Mesodermal cell (in vitro differentiated cells): ENCODE measurements around the gene ERICH6. TPM values are rescaled to one million over a fixed set of nuclear protein-coding genes. Genes with fewer than 3 reads are reported as not detected.

Source experiments
- H3K27ac ChIP-seq: 2 replicates; pipeline ENCODE4 v1.7.0; 2013; ENCODE audit warnings: mild to moderate bottlenecking, low read depth, low read length, moderate library complexity; ENCODE audit not compliant: severe bottlenecking
- H3K36me3 ChIP-seq: 2 replicates; pipeline ENCODE4 v1.7.1; 2013; ENCODE audit warnings: mild to moderate bottlenecking, low read length, moderate library complexity; ENCODE audit not compliant: control insufficient read depth, insufficient read depth
- H3K4me1 ChIP-seq: one replicate; pipeline ENCODE4 v1.7.1; 2013; ENCODE audit warnings: mild to moderate bottlenecking, low read length; ENCODE audit not compliant: insufficient read depth, control insufficient read depth, poor library complexity, severe bottlenecking
- H3K4me3 ChIP-seq: 2 replicates; pipeline ENCODE4 v1.7.0; 2013; ENCODE audit warnings: low read length, control low read depth, mild to moderate bottlenecking; ENCODE audit not compliant: insufficient read depth, poor library complexity, severe bottlenecking; ENCODE audit errors: extremely low read depth
- H3K9me3 ChIP-seq: 2 replicates; pipeline ENCODE4 v1.7.1; 2013; ENCODE audit warnings: mild to moderate bottlenecking, low read length, moderate library complexity; ENCODE audit not compliant: control insufficient read depth
- WGBS, 2 experiments: methylation state at CpG; one replicate each; pipeline ENCODE4 v1.1.5; 2013; ENCODE audit warnings: missing lambda C conversion rate in 2 of 2; ENCODE audit not compliant: insufficient coverage in 2 of 2; 5-methylcytosine and 5-hydroxymethylcytosine counted together
- polyA plus RNA-seq, 2 experiments: library from polyadenylated mRNA; stranded (reverse); fragments of 50-300 nt; gene quantifications; one replicate each; pipeline ENCODE4 v1.2.3, GENCODE V29; 2013

The ERICH6 gene
- polyA plus RNA-seq (2013, experiment 1 of 2): not detected
- polyA plus RNA-seq (2013, experiment 2 of 2): not detected

- peak within 1 kb of the TSS; percentile 51 for H3K4me3 ChIP-seq
- H3K4me1 ChIP-seq: no peaks in the 10 kb centered on the region
- H3K27ac ChIP-seq: peak within 1 kb of the TSS; percentile 89
- 2 to 4% methylated on average over 28 to 29 of the region's 35 CpGs for WGBS, 2 experiments
- H3K9me3 ChIP-seq: peaks cover 4% of the 10 kb centered on the region
- no peaks in the 10 kb centered on the region for H3K36me3 ChIP-seq
Observed at GRCh38 chr3:150703756-150704344, at the start of gene ERICH6. ERICH6 (minus strand) TSS chr3:150703920; CDS start chr3:150703898, 22 bp downstream.

DNA sequence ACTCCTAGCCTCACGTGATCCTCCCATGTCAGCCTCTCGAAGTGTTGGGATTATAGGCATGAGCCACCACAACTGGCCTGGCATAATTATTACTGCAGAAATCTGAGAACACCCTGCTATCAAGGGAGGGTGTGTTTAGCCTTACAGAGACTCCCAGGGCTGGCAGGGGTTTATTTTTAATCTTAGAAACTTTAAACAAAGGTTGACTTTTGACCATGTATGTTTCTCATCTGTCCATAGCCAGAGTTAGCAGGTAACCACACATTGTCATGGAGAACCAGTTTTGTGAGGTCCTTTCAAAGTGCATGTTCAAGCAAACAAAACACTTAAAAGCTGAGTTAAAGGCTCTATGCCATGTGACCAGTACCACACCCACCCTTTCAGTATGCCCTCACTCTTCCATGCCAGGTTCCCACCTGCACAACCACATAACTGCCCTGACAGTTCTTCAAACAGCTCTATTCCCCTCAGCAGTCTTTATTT lies 48.1 kb upstream of the ERICH6 start:
- WGBS, 2 experiments: 90% methylated on average over 2 of the region's 2 CpGs; no CpG with 5 or more reads in 1 of the 2 experiments
- Histone ChIP-seq H3K36me3 (peaks cover 45% of the 10 kb centered on the region), H3K9me3 (no peaks in the 10 kb centered on the region), H3K27ac (no peak overlapping the region), H3K4me3 (no peak overlapping the region), H3K4me1 (no peaks in the 10 kb centered on the region)

- peaks cover 3% of the 10 kb centered on the region for H3K4me1 ChIP-seq
- 86 to 89% methylated on average over 1 to 2 of the region's 6 CpGs for WGBS, 2 experiments
- H3K36me3 ChIP-seq: peaks cover 36% of the 10 kb centered on the region
- H3K9me3 ChIP-seq: no peaks in the 10 kb centered on the region
- no peak overlapping the region for H3K27ac ChIP-seq
- no peak overlapping the region for H3K4me3 ChIP-seq
Observed at GRCh38 chr3:150749255-150749654, 45.5 kb upstream of the ERICH6 start.

DNA sequence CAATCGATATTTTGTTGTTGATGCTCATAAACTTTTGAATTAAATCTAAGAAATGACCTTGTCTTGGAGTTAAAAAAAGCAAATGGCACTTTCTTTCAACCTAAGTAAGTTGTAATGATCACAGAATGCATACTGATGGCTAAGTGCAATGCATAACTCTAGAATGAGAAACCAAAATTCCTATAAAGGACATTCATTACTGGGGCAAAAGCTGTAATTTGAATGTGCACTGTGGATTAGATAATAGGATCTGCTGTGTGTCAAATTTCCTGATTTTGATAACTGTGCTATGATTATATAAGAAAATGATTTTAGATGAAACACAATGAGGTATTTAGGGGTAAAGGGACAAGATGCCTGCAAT lies 44.9 kb upstream of the ERICH6 start:
- WGBS, 2 experiments: no CpG with 5 or more reads among the region's 1 CpG
- peaks cover 32% of the 10 kb centered on the region for H3K36me3 ChIP-seq
- no peaks in the 10 kb centered on the region for H3K9me3 ChIP-seq
- H3K4me1 ChIP-seq: peaks cover 9% of the 10 kb centered on the region
- H3K27ac ChIP-seq: no peak overlapping the region
- no peak overlapping the region for H3K4me3 ChIP-seq

DNA sequence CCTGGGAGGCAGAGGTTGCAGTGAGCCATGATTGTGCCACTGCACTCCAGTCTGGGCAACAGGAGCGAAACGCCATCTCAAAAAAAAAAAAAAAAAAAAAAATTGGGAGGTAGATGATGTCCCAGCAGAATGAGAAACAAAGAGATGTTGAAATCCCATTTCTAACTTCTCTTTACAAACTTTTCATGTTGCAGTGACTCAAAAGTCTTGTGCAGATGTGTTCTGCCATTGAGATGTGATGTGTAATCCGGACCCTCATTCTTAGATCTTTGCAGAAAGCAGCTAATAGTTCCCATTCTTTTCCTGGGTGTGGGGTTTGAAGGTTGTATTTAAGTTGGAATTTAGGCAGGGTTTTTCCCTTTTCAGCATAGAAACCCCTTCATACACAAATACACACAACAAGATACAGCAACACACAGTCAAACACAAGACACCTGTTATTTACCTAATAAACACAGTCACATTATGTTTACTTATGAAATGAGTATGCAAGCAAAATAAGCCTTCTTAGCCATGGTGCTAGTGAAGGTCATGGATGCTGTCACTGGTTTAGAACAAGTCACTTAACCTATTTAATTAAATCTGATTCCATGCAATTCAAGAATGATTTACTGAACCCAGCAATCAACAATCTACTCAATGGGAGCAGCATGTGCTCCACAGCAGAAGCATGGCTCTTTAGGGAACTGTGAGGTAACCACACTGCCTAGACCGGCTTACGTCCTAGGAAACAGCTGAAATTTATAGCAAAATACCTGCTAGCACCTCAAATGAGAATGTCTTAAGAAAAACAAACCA lies 44.4 kb upstream of the ERICH6 start:
- 94% methylated on average over 2 of the region's 5 CpGs; no CpG with 5 or more reads in 1 of the 2 experiments for WGBS, 2 experiments
- peaks cover 29% of the 10 kb centered on the region for H3K36me3 ChIP-seq
- no peak overlapping the region for H3K4me3 ChIP-seq
- no peak overlapping the region for H3K27ac ChIP-seq
- peaks cover 14% of the 10 kb centered on the region for H3K4me1 ChIP-seq
- H3K9me3 ChIP-seq: no peaks in the 10 kb centered on the region

DNA sequence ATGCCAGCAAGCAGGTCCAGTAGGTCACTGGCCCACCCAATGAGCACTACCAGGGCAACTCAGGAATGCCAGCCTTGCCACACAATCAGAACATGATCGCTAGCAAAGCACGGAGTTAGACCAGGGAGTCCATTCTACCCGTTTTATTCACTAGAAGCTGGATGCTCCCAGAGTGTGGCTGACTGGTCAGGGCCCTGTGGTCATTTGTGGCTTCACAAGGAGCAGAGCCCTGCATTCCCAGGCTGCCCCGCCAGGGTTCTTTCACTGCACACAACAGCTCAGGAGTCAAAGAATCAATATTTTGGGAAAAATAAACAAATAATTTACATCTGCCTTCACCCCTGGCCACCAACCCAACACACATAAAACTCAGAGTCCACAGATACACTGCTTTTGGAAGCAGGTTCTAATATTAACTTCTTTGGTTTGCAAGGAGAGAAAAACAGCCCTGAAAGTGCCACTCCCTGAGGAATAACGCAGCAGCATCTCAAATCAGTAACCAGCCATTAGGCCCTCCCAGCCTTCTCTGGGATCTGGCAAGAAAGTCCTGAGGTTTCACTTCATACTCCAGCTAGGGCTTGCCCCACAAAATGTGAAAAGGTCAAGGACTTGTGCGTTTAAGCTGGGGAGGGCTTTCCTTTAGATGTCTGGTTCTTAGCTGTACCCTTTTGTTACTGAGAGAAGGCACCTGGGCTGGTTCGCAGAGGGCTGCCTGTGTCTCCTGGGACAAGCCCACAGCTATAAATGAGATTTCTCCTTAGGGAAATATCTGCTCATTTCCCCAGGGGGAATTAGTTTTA lies 43.3 kb upstream of the ERICH6 start:
- Histone ChIP-seq H3K27ac (no peak overlapping the region), H3K9me3 (no peaks in the 10 kb centered on the region), H3K4me1 (peaks cover 16% of the 10 kb centered on the region), H3K4me3 (no peak overlapping the region), H3K36me3 (peaks cover 33% of the 10 kb centered on the region)
- 92 to 97% methylated on average over 4 to 6 of the region's 7 CpGs for WGBS, 2 experiments

DNA sequence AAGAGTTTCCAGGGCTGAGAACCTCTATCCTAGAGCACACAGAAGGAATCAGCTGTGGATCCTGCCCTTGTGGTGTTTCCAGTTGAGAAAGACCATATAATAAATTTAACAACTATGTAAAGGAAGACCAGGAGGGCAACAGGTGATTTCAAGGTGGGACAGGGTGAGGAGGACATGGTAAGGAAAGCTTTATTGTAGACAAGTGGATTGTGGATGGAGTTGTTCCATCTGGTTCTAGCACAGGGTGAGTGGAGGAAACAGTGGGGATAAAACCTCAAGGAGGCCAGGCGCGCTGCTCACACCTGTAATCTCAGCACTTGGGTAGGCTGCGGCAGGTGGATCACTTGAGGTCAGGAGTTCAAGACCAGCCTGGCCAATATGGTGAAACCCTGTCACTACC lies 42.1 kb upstream of the ERICH6 start:
- H3K4me1 ChIP-seq: peaks cover 16% of the 10 kb centered on the region
- no peaks in the 10 kb centered on the region for H3K9me3 ChIP-seq
- no peak overlapping the region for H3K4me3 ChIP-seq
- H3K36me3 ChIP-seq: peaks cover 44% of the 10 kb centered on the region
- WGBS, 2 experiments: no CpG with 5 or more reads among the region's 3 CpGs
- H3K27ac ChIP-seq: no peak overlapping the region

GRCh38 chr3:150744919-150745211 lies 41.1 kb upstream of the ERICH6 start:
- Histone ChIP-seq H3K4me1 (peaks cover 16% of the 10 kb centered on the region), H3K27ac (no peak overlapping the region), H3K9me3 (no peaks in the 10 kb centered on the region), H3K4me3 (no peak overlapping the region), H3K36me3 (peaks cover 40% of the 10 kb centered on the region)
- WGBS, 2 experiments: 80 to 100% methylated on average over 1 of the region's 1 CpG

DNA sequence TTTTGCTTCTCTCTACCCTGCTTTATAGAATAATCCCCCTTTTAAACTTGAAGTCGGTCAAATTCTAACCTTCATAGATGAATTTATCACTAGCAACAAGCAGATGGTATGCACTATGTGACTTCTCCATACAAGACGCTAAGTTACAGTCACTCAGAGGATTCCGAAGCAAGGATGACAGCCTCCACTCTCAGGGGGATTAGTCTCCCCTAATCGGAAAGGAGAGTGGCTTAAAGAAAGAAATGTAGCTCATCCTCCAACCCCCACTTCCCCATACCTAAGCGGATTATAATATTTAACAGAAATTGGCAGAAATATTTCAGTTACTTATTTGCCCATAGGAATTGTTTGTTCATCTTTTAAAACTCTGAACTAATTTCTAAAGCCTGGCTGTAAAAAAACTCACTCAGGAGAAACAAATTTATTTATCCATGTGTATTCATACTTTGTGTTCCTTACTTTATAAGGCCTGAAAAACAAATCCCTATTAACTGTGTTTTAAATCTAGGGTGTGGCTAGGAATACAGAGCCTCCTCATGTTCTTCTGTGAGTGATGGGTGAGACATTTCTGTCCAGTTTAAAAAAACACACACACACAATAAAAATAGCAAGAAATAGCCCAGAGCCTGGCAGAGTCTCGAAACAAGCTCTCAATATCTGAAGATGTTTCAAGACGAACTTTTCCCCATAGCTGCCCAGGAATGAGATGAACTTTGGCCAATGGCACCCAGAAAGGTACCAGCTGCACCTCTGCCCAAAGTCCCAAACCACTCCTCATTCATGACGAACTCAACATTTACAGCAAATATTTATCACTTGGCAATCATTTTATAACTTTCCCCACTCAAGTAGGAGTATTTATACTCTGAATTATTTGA lies 40.6 kb upstream of the ERICH6 start:
- Histone ChIP-seq H3K36me3 (peaks cover 39% of the 10 kb centered on the region), H3K4me1 (peaks cover 16% of the 10 kb centered on the region), H3K4me3 (no peak overlapping the region), H3K27ac (no peak overlapping the region), H3K9me3 (no peaks in the 10 kb centered on the region)
- WGBS, 2 experiments: 95% methylated on average over 3 to 6 of the region's 8 CpGs

DNA sequence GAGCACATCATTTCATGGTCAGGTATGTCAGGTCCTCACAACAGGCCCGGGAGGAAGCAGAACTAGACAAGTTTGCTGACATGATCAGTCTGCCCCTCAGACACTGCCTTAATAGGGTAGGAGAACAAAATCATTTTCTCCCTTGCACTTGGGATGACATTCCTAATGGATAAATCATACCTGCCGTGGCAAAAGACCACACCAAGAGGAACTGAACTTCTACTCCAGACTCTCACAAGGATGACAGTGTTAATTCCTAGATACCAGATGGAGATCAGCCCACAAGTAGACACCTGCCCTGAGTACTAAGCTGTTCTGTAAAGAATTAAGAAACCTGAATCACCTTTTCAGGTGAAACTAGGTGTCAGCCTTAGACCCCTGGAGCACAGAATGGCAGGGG lies 39.8 kb upstream of the ERICH6 start:
- no peak overlapping the region for H3K27ac ChIP-seq
- WGBS, 2 experiments: 88 to 100% methylated on average over 1 of the region's 2 CpGs
- H3K4me1 ChIP-seq: peaks cover 17% of the 10 kb centered on the region
- H3K9me3 ChIP-seq: no peaks in the 10 kb centered on the region
- H3K36me3 ChIP-seq: peaks cover 32% of the 10 kb centered on the region
- H3K4me3 ChIP-seq: no peak overlapping the region
